Forelimb muscle (tissue), 1 donor: ENCODE results near the gene PHF5A. TPM values are rescaled to one million over a fixed set of nuclear protein-coding genes. Genes with fewer than 3 reads are reported as not detected.
"Not testable (repeated sequence)": the region's sequence is repeated elsewhere in the genome, so short reads cannot be mapped to it uniquely, and the experiment has no call there.

ENCODE experiments used
- DNase-seq: peaks from one replicate; pipeline ENCODE4 v3.0.0-alpha.2; 2013; ENCODE audit warnings: low read depth
- polyA plus RNA-seq: library from polyadenylated mRNA; unstranded; fragments of 120-200 nt; gene quantifications from one replicate; pipeline ENCODE4 v1.2.1, GENCODE V29; 2013; ENCODE audit not compliant: insufficient read length

Gene PHF5A
- polyA plus RNA-seq, 1 donor = 37.9 TPM

DNA sequence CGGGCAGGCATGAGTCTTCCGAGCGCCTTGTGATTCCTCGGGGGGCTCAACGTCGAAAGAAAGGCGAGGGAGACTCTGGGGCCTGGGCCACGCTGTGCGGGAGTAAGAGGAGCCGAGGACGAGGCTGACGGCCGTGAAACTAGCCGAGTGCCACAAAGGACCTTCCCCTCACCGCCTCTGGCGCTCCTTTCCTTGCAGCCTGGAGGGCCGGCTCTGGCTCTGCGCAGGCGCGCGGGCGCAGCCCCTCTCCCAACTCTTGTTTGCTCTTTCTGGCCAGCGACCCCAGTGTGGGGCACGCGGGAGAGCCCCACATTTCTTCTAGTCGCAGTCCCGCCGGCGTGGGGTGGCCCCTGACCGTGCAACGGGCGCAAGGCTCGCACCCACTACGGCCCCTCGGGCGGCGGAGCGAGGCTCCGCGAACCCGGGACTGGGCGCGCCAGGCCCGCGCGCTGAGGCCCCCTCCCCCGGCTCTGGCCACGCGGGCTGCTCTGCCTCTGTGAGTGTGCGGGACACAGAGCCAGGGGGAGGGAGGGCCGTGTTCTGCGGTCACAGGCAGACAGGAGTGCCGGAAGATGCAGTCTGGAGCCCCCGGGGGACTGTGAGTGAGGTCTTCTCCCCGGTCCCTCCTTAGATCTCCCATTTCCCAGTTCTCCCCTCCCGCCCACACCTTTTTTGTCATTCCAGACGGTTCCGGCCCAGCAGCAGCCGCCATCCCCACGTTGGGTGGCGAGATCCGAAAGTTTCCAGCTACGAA, 20.9 kb downstream of the PHF5A start:
- peak; percentile 68 for DNase-seq

DNA sequence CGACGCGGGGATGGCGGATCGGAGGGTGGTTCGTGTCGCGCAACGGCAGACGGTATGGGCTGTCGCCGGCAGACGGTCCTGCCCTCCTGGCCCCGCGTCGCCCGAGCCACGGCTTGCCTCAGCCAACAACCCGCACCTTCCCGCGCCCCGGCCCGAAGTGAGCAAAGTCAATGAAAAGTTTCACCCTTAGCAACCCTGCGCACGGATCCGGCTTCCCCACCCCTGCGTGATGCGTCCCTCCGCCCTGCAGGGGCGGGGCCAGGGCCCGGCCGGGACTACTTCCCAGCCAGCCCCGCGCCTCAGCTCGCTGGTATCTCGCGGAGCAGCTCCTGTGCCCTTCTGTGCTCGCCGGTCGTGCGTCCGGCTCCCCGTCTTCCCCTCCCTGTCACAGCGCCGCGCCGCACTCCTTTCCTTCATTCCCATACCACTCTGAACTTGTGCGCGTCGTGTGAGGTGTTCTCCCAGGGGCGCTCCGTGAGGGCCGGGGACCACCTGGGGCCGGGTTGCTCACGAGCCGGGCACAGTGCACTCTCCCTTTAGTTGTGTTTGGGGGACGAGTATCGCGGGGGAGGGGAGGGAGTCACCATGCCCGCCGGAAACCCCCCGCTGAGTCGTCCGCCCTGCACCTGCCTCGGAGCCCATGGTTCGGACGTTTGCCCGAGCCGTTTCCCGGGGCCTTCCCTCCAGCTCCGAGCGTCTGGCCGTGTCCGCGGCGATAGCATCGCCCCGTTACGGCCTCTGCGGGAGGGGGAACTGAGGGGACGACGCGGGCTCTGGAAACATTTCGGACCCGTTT, 21.7 kb downstream of the PHF5A start, which contains the start of gene TOB2:
Gene TOB2, minus strand, starts transcription at position 163 of the 796 bp plus-strand sequence. CDS start 9,456 bp downstream, outside the sequence.
- DNase-seq = peak; percentile 83

- DNase-seq = no peak
Measured at GRCh38 chr22:41446057-41446501, 22.4 kb downstream of the PHF5A start.

DNA sequence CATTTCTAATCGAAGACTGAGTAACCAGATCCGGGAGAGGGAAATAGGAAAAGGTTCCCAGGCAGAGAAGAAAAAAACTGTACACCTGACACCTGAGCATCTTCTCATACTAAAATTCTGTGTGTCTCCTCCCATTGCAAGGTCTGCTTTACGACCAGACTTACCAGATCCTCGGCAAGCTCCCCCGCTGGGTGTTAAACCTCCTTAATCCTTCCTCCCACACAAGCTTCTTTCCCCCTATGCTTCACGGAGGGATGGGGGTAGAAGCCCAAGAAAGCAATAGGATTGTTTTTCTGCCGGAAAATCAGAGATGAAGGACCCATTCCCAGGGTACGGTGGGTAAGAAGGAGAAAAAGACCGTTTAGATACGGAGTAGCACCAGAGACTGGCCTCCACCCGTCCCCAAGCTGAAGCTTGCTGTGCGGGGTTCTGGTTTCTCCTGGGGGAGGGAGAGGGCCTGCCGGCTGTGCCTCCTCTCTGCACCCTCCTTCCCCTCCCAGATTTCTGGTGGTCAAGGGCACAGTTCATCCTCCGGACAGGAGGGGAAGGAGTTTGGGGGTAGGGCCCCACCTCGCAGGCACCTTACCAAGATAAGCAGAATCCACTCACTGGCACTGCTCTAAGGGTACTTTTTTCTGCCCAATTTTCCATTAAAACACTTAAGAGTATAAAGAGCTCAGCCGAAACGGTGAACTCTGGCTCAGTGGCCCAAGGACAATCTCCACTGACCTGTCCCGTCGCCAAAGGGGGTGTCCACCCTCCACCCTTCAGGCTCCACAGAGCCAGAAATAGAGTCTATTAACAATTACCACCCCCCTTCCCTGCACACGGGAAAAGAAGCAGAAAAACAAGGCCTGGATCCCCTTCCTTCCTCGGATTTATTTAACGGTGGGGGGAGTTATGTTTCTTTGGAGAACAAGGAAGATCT, 23.1 kb downstream of the PHF5A start:
- no peak for DNase-seq

- peak; percentile 98 for DNase-seq
Measured at GRCh38 chr22:41444360-41445128, 23.9 kb downstream of the PHF5A start.

DNA sequence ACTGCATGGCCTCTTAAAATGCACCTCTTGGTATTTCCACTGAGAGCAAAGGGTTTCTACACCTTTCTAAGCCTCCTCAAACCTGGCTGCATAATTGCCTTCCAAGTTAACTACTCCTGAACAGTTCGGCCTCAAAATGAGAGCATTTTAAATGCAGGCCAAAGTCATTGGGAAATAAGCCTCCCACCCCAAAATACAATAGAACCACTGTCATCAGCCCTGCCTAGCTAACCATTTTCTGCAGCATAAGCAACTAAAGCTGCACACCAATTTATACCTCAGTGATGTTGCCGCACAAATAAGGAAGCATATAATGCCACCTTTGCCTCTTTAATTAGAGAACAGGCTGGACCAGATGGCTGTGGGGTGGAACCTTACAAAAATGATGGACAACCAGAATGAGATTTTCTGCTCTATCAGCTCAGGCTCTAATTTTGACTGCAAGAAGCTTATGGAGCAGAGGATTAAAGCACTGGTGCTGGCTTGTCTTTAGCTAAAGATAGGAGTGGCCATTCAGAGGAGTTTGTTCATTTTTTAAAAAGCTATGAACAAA, 26.2 kb downstream of the PHF5A start:
- DNase-seq = no peak

- not testable (repeated sequence) for DNase-seq
Measured at GRCh38 chr22:41440511-41440910, 28.0 kb downstream of the PHF5A start.

- no peak for DNase-seq
Measured at GRCh38 chr22:41437198-41437597, 31.3 kb downstream of the PHF5A start.

- no peak for DNase-seq
Measured at GRCh38 chr22:41436322-41437113, 32.0 kb downstream of the PHF5A start.

GRCh38 chr22:41435560-41435959, 32.9 kb downstream of the PHF5A start:
- no peak for DNase-seq

- not testable (repeated sequence) for DNase-seq
Measured at GRCh38 chr22:41434361-41435003, 34.0 kb downstream of the PHF5A start.

- not testable (repeated sequence) for DNase-seq
Measured at GRCh38 chr22:41433480-41433879, 35.0 kb downstream of the PHF5A start.

- DNase-seq = no peak
Measured at GRCh38 chr22:41431656-41432055, 36.8 kb downstream of the PHF5A start.

DNA sequence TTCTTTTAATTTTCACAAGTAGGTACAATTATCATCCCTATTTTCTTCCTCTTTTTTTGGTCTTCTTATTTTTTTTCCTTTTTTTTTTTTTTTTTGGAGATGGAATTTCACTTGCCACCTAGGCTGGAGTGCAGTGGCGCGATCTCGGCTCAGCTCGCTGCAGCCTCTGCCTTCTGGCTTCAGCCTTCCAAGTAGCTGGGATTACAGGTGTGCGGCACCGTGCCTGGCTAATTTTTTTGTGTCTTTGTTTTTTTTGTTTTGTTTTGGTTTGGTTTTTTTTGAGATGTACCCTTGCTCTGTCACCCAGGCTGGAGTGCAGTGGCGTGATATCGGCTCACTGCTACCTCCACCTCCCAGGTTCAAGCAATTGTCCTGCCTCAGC, 38.5 kb downstream of the PHF5A start:
- DNase-seq = no peak

GRCh38 chr22:41429232-41429950, 39.1 kb downstream of the PHF5A start:
- DNase-seq = no peak

GRCh38 chr22:41425660-41426365, 42.7 kb downstream of the PHF5A start:
- no peak for DNase-seq

DNA sequence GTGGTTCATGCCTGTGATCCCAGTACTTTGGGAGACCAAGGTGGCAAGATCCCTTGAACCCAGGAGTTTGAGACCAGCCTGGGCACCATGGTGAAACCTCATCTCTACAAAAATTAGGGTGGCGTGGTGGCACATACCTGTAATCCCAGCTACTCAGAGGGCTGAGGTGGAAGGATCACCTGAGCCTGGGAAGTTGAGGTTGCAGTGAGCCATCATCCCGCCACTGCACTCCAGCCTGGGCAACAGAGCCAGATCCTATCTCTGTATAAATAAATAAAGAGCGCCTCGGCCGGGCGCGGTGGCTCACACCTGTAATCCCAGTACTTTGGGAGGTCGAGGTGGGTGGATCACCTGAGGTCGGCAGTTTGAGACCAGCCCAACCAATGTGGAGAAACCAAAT, 49.8 kb downstream of the PHF5A start:
- DNase-seq = no peak
